ENCODE results near the gene CCDC102B.
A peak's percentile ranks its signal among the peaks of the same experiment; 100 is the strongest.
"Not testable (repeated sequence)": the region's sequence is repeated elsewhere in the genome, so short reads cannot be mapped to it uniquely, and the experiment has no call there.

Gene CCDC102B

GRCh38 chr18:68797871-68798270 is at the start of gene CCDC102B:
TSS of gene CCDC102B (plus strand) at chr18:68798080. CDS start at chr18:68836764, 38,684 bp downstream.
- peak; percentile 74 for DNase-seq

DNA sequence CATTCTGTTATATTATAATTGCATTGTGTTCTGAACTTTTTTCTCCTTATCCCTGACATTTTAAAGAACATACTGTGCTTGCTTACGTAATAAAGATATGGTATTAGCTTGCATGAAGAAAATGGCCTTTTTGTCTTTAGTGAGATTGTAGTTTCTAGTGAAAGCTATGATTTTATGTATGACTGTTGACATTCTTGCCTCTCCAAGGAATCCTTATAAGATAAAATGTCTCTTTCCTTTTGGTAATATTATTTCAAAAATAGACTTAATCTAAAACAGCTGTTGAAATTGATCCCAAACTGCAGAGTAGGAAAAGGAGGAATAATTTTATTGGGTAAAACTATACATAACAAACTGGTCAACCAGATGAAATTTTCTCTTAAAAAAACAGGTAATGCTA is 40.8 kb upstream of the CCDC102B start:
- no peak for DNase-seq

DNA sequence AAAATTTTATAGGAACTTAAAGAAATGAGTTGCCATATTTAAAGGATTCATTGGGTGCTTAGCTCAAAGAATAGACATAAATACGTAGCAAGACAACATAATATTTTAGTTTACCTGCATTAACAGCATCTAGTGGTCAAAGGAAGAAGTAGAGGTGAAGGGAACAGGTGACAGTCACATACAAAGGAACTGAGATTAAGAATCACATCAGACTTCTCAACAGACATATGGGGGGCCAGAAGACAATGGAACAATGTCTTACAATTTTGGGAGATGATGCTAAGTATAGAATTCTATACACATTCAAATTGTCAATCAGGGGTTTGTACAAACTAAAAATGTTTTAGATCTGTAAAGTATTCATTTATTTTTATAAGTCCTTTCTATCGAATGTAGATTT is 38.6 kb upstream of the CCDC102B start:
- no peak for DNase-seq

DNA sequence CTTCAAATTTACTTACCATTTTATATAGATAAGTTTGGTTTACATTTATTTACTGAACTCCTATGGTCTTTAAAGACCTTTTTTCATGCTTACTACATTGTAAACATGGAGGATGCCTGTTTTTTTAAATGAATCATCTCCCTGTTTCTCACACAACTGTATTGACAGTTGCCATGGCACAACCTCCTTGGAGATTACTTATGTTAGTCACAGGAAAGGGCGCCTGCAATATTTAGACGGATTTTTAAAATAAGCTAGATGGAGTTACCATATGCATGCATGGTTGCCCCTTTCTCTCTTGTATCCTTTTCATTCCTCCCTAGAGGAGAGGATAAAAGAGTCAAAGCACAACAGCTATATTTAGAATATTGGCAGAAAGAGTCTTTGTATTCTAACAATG is 34.8 kb upstream of the CCDC102B start:
- DNase-seq: no peak

GRCh38 chr18:68764016-68764415 is 33.9 kb upstream of the CCDC102B start:
- DNase-seq: no peak

DNA sequence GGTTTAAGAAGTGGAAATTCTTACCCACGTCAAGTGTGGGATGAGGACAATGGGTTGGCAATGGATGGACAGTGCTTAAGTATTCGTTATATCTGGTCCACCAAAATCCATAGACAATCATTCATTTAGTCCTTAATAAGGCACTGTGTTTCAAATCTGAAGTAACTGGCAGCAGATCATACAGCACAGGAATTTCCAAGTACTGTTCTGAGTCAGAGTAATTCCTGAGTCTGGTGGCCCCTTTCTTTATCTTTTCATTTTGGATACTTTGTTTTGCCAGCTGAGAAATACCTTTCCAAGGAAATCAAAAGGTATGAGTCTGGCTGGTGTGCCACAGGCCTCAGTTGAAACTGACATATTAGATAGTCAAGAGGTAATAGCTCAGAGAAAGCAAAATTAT is 31.4 kb upstream of the CCDC102B start:
- no peak for DNase-seq

- no peak for DNase-seq
These were observed 28.4 kb upstream of the CCDC102B start for GRCh38 chr18:68769461-68769860.

DNA sequence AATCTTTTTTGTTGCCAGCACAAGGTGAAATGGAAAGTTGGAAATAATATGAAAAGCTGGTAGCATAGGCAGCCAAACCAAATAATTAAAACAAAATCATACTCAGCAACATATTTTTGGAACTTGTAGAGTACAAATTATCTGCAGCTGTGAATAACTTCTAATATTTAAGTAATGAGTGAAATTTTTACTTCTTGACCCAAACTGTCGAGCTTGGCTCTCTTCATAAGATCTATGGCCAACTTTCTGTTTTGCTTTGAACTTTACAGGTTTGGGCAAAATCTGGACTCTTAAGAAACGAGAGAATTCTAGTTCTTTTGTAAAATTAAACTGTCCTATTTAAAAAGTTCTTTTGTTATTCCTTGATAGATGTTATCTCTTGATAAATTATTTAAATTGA is 25.6 kb upstream of the CCDC102B start:
- DNase-seq: no peak

GRCh38 chr18:68778280-68778886 is 19.5 kb upstream of the CCDC102B start:
- no peak for DNase-seq

DNA sequence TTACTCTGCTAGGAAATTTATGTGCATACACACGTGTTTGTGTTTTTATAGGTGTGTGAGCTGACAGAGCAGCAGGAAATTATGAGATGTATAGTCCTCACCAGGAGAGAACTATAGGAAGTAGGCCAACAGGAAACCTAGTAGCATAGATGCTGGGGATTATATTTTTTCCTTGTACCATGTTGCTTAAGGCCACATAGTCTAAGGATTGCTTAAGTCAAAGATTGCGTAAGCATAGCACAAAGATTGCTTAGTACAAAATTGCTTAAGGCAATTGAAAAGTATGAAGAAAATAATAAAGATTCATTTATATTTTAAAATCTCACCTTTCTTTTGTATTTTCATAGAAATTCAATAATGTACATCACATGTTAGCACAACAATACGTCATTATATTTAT is 18.7 kb upstream of the CCDC102B start:
- DNase-seq: no peak

DNA sequence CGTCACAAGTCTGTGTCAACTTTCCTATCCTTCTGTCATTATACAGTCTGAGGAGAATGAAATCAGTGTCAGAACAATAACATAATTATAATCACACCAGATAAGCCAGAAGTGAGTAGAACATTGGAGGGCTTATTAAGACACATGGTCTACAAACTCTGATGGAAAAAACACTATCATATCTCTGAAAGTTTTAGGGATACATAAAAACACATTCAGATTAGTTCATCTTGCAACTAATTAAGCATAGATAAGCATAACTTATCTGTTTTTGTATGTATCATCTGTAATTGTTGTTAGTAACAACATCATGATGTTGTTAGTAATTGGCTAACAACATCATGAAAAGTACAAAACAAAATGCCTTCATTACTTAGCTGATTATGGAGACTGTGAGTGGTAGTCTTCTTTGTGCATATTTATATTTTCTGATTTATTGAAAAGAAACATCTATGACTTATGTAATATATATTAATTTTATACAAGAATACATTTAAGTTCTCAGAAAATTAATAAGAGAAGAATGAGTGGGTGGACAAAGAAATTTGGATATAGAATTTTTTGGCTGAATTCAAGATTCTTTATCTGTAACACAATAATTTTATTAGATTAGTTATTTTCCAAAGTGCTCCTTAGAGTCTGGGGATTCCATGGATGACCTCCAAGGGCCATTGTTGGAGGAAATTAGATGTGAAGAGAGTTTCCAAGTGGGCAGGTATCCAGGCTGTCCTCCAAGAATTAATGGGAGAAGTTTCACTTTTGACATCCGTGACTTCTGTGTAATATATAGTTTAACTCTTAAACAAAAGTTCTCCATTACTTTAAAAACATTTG is 16.9 kb upstream of the CCDC102B start:
- DNase-seq: no peak

DNA sequence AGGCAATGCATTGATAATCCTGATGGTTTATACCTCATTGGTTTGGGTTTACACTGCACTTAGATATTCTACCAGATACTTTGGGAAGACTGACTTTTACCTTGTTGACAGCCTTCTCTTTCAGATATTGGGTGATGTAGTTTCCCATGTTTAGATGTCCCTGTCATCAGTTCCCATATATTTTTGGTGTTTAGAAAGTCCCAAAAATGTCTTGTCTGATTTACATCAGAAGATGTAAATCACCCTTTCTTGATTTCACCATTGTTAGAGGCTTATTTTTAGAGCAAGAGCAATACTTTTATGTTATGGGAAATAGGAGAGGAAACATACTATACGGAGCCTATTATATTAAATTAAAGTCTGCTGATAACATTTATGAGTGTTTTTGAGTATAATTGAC is 14.4 kb upstream of the CCDC102B start:
- no peak for DNase-seq

DNA sequence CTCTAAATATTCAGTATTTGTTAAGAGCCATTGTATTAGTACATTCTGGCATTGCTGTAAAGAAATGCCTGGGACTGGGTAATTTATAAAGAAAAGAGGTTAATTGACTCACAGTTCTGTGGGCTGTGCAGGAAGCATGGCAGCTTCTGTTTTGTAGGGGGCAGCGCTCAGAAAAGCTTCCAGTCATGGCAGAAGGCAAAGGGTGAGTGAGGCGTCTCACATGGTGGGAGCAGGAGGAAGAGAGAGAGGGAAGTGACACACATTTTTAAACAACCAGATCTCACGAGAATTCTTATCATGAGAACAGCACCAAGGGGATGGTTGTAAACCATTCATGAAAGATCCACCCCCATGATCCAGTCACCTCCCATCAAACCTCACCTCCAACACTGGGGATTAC is 13.8 kb upstream of the CCDC102B start:
- DNase-seq: no peak

DNA sequence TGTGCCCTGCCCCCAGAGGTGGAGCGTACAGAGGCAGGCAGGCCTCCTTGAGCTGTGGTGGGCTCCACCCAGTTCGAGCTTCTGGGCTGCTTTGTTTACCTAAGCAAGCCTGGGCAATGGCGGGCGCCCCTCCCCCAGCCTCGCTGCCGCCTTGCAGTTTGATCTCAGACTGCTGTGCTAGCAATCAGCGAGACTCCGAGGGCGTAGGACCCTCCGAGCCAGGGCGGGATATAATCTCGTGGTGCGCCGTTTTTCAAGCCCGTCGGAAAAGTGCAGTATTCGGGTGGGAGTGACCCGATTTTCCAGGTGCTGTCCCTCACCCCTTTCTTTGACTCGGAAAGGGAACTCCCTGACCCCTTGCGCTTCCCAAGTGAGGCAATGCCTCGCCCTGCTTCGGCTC is 7.6 kb upstream of the CCDC102B start:
- DNase-seq: not testable (repeated sequence)

GRCh38 chr18:68791801-68792200 is 6.1 kb upstream of the CCDC102B start:
- no peak for DNase-seq

DNA sequence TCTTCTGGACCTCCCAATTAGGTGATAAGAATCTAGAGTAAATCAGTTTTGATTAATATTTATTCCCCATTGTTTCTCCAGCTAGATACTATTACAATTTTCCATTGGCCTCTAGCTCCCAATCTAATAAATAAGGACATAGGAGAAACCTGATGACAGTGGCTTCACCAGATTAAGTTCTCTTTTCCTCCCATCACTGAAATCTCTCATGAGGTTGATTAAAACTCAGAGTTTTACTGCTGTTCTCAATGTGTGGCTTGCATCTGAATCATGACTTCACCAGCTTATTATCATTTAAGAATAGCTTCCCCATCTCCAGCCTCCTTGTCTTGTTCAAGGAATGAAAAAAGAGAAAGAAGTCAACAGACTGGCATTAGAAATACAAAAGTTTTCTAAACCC is 3.9 kb upstream of the CCDC102B start:
- no peak for DNase-seq

DNA sequence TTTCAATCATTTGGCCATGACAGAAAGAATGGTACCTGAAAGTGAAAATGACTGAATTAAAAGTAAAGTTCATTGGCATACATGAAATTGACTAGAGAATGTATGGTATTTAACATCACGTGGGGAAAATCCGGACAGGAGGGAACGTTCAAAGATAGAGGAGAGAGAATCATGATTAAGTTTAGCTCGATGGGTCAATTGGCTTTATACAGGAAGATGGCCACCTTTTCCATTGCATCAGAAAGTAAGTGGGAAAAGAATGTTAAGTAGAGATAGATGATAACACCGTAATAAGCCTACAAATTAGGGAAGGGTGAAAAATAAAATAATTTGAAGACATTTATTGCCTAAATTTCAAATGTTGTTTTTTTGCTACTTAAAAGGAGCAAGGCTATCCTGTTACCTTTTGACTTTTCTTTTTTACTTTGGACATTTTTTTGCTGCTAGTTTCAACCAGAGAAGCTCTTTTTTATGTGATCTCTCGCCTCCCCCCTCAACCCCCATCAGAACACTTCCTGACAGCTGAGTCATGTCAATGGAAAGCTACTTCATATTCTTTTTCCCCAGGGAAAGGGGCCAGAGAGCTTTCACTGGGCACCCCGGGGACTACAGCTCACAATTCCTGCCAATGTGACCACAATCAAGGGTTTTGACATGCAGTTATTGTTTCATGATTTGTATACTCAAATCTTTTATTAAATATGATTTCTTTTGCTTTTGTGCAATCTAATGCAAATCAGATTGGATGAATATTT is 767 bp upstream of the CCDC102B start:
- DNase-seq: peak; percentile 80

DNA sequence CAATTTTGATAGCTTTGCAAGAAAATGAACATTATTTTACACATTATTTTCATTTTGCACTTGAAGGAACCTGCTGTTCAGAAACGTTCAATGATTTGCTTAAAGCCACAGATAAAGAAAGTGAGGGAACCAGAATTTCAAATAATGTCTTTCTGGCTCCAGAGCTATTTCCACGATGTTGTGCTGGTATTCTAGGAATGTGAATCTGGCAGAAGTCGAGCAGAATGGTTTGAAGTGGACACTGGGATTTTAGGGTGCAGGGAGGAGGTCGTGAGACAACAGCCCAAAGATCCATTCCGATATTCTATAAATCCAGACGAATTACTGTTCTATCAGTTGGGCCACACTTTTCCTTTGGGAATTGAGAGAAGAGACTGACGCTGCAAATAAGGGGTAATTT is 2.2 kb downstream of the CCDC102B start:
- DNase-seq: no peak

DNA sequence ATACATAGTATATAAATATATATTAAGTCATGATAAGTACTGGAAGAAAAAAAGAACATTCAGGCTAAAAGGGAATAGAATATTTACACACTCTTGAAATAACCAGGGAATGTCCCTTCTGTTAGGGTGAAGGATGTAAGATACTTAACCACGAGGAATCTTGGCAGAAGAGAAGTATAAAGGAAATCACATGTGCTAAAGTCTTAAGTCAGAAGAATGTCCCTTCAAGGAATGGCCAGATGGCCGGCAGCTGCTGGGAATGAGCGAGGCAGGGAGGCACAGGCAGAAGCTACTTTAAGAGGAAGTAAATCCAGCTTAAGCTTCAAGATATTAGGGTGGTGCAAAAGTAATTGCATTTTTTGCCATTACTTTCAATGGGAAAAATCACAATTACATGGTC is 5.5 kb downstream of the CCDC102B start:
- DNase-seq: no peak

DNA sequence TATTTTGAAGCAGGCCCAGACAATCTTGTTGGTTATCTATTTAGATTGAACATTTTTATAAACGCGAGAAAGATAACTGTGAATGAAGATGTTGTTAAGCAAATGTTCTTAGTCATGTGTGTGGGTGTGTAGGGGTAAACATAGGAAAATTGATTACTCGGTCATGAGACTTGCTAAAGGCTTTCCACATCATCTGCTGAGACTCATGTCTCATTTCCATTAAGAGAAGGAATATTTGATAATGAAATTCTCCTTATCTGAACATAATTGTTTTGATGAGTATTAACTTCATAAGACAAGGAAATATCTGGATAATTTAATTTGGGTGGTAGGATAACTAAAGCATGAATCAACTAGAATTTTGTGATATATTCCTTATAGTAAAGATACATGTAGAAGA is 19.7 kb downstream of the CCDC102B start:
- DNase-seq: no peak

GRCh38 chr18:68818584-68818983 is 20.7 kb downstream of the CCDC102B start:
- DNase-seq: no peak

- no peak for DNase-seq
These were observed 25.0 kb downstream of the CCDC102B start for GRCh38 chr18:68822926-68823325.

GRCh38 chr18:68826121-68826520 is 28.2 kb downstream of the CCDC102B start:
- DNase-seq: no peak

All from NCI-H2107 (cell line).